ENCODE data around the gene RILPL1. TPM values are rescaled to one million over a fixed set of nuclear protein-coding genes. Genes with fewer than 3 reads are reported as not detected.

Gene RILPL1
- total and polyA plus RNA-seq, 9 of the 15 experiments (the other 6 are each of a cell fraction or from before 2014, with no cell fraction given) = 0.25 to 10.6 (median 8.6) TPM

- TF ChIP-seq, protein P1, sequence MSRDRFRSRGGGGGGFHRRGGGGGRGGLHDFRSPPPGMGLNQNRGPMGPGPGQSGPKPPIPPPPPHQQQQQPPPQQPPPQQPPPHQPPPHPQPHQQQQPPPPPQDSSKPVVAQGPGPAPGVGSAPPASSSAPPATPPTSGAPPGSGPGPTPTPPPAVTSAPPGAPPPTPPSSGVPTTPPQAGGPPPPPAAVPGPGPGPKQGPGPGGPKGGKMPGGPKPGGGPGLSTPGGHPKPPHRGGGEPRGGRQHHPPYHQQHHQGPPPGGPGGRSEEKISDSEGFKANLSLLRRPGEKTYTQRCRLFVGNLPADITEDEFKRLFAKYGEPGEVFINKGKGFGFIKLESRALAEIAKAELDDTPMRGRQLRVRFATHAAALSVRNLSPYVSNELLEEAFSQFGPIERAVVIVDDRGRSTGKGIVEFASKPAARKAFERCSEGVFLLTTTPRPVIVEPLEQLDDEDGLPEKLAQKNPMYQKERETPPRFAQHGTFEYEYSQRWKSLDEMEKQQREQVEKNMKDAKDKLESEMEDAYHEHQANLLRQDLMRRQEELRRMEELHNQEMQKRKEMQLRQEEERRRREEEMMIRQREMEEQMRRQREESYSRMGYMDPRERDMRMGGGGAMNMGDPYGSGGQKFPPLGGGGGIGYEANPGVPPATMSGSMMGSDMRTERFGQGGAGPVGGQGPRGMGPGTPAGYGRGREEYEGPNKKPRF (IDR thresholded peaks at IDR 0.05; ENCODE audit: low read depth, low read length) = no peak
- TF ChIP-seq ETV5 (CRISPR knock-in tag; IDR thresholded peaks at IDR 0.05; ENCODE audit: low read depth) (peak; percentile 85), ZNF764 (CRISPR knock-in tag; IDR thresholded peaks at IDR 0.05; ENCODE audit: low read depth) (no peak), MBD2 (IDR thresholded peaks at IDR 0.05; ENCODE audit: borderline replicate concordance, low read depth) (peak; percentile 68; the same call in 1 of the 2 replicates), NR2C2 (CRISPR knock-in tag; IDR thresholded peaks at IDR 0.05) (peak; percentile 71; the same call in 1 of the 2 replicates), NR2C2 (tag; IDR thresholded peaks at IDR 0.05) (peak; percentile 84), FOXA1 (IDR thresholded peaks at IDR 0.05; ENCODE audit: borderline replicate concordance) (no peak), ZNF354B (CRISPR knock-in tag; IDR thresholded peaks at IDR 0.05) (no peak), HIVEP1 (CRISPR knock-in tag; IDR thresholded peaks at IDR 0.05) (no peak), SRSF1 (IDR thresholded peaks at IDR 0.05; ENCODE audit: low read depth, low read length) (no peak), DACH1 (IDR thresholded peaks at IDR 0.05; ENCODE audit: partially characterized antibody) (peak; percentile 79), PHB2 (IDR thresholded peaks at IDR 0.05; ENCODE audit: low read depth) (no peak), SMARCB1 (IDR thresholded peaks at IDR 0.05; ENCODE audit: insufficient read length, low read depth) (no peak), MLLT1 (IDR thresholded peaks at IDR 0.05) (no peak; a peak in 1 of 4 replicates), PURB (CRISPR knock-in tag; IDR thresholded peaks at IDR 0.05; ENCODE audit: low read depth) (no peak), NCOA1 (IDR thresholded peaks at IDR 0.05; ENCODE audit: low read depth) (no peak), ZNF175 (CRISPR knock-in tag; IDR thresholded peaks at IDR 0.05; ENCODE audit: low read depth) (0 out of 2 replicates have a peak, but pooled peaks have one; percentile 45), HDAC2 (IDR thresholded peaks at IDR 0.05) (peak; percentile 71), STAG1 (CRISPR knock-in tag; IDR thresholded peaks at IDR 0.05; ENCODE audit: borderline replicate concordance) (no peak), ZNF140 (CRISPR knock-in tag; IDR thresholded peaks at IDR 0.05) (no peak), CBFB (CRISPR knock-in tag; IDR thresholded peaks at IDR 0.05) (no peak)
- TF ChIP-seq, protein P2, sequence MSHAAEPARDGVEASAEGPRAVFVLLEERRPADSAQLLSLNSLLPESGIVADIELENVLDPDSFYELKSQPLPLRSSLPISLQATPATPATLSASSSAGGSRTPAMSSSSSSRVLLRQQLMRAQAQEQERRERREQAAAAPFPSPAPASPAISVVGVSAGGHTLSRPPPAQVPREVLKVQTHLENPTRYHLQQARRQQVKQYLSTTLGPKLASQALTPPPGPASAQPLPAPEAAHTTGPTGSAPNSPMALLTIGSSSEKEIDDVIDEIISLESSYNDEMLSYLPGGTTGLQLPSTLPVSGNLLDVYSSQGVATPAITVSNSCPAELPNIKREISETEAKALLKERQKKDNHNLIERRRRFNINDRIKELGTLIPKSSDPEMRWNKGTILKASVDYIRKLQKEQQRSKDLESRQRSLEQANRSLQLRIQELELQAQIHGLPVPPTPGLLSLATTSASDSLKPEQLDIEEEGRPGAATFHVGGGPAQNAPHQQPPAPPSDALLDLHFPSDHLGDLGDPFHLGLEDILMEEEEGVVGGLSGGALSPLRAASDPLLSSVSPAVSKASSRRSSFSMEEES (CRISPR knock-in tag; IDR thresholded peaks at IDR 0.05) = no peak
- TF ChIP-seq, protein P3, sequence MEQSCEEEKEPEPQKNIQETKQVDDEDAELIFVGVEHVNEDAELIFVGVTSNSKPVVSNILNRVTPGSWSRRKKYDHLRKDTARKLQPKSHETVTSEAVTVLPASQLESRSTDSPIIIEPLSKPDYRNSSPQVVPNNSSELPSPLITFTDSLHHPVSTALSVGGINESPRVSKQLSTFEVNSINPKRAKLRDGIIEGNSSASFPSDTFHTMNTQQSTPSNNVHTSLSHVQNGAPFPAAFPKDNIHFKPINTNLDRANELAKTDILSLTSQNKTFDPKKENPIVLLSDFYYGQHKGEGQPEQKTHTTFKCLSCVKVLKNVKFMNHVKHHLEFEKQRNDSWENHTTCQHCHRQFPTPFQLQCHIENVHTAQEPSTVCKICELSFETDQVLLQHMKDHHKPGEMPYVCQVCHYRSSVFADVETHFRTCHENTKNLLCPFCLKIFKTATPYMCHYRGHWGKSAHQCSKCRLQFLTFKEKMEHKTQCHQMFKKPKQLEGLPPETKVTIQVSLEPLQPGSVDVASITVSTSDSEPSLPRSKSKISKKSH (CRISPR knock-in tag; IDR thresholded peaks at IDR 0.05) = no peak
These were observed 75.3 kb downstream of the RILPL1 start, which contains the start of gene SNRNP35 (continued) for GRCh38 chr12:123457980-123458779.

Data from K562 (cell line).